ENCODE measurements around the gene ICA1L.
"Not testable (repeated sequence)": the region's sequence is repeated elsewhere in the genome, so short reads cannot be mapped to it uniquely, and the experiment has no call there.

ICA1L gene

DNA sequence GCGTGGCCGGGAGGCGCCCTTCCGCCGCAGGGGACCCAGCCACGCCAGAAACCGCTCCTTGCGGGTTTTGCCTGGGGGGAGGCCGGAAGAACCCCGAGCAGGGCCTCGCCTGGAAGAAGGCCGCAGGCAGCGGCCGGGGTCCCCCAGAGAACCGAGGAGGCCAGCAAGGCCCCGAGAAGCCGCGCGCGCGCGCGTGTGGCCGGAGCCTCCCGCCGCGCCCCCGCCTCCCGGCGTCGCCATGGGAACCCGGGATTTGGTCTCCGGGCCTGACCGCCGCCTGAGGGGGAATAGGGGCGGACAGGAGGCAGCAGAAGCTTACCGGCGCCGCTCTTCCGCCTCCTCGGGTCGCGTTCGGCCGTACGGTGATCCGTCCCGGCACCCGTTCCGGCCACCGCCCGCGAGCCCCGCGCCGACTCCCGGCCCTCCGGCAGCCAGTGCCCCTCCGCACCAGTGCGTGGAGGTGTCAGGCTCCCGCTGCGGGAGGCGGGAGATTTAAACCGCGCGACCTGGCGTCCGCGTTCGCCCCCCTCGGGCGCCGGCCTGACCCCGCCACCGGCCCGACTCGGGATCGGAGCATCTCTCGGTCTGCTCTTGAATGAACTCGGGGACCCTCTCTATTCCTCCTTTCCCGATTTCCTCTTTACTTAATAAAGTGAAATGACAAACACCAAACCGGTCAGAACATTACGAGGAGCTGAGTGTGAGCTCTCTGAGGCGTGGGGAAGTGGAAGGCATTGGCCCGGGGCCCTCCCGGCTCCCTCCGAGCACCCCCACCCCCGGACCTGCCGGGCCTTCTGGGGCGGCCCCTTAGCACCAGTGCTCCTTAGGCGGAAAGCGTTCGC lies at the start of gene ICA1L:
Gene ICA1L (minus strand): TSS at position 467 of the 842 bp plus-strand sequence. CDS start 42,757 bp downstream, outside the sequence.
- TF ChIP-seq, protein P1, sequence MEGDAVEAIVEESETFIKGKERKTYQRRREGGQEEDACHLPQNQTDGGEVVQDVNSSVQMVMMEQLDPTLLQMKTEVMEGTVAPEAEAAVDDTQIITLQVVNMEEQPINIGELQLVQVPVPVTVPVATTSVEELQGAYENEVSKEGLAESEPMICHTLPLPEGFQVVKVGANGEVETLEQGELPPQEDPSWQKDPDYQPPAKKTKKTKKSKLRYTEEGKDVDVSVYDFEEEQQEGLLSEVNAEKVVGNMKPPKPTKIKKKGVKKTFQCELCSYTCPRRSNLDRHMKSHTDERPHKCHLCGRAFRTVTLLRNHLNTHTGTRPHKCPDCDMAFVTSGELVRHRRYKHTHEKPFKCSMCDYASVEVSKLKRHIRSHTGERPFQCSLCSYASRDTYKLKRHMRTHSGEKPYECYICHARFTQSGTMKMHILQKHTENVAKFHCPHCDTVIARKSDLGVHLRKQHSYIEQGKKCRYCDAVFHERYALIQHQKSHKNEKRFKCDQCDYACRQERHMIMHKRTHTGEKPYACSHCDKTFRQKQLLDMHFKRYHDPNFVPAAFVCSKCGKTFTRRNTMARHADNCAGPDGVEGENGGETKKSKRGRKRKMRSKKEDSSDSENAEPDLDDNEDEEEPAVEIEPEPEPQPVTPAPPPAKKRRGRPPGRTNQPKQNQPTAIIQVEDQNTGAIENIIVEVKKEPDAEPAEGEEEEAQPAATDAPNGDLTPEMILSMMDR (IDR thresholded peaks at IDR 0.05; ENCODE audit: low read depth, low read length), result no peak
- peak; percentile 62 to 69 for DNase-seq (ENCODE audit: low read depth in 2 of 2)
- peak within 1 kb of the TSS; percentile 71 to 72 for H3K4me3 ChIP-seq (replicated peaks in 1 of 2; ENCODE audit: low read depth in 2 of 2, low read length in 2 of 2)

DNA sequence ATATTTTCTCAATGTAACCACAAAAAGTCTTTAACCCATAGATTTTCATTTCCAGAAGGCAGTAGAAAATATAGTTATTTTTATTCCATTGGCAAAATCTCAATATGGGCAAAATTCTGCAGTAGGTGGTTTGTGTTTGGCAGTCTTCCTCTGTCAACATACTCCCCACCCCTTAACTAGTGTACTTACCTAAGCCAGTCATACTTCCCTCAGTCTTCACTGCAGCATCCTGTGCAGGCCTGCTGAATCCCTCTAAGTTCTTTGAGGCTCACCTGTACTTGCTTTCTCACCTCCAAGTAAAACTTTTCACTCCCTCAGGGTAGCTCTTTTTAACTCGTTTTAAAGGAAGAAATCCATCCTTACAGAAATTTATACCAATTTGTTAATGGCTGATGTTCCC lies 47.3 kb upstream of the ICA1L start:
- TF ChIP-seq, protein P1 (IDR thresholded peaks at IDR 0.05; ENCODE audit: low read depth, low read length), result no peak
- DNase-seq (ENCODE audit: low read depth in 2 of 2), result no peak
- H3K4me3 ChIP-seq (replicated peaks in 1 of 2; ENCODE audit: low read depth in 2 of 2, low read length in 2 of 2), result no peak overlapping the region

DNA sequence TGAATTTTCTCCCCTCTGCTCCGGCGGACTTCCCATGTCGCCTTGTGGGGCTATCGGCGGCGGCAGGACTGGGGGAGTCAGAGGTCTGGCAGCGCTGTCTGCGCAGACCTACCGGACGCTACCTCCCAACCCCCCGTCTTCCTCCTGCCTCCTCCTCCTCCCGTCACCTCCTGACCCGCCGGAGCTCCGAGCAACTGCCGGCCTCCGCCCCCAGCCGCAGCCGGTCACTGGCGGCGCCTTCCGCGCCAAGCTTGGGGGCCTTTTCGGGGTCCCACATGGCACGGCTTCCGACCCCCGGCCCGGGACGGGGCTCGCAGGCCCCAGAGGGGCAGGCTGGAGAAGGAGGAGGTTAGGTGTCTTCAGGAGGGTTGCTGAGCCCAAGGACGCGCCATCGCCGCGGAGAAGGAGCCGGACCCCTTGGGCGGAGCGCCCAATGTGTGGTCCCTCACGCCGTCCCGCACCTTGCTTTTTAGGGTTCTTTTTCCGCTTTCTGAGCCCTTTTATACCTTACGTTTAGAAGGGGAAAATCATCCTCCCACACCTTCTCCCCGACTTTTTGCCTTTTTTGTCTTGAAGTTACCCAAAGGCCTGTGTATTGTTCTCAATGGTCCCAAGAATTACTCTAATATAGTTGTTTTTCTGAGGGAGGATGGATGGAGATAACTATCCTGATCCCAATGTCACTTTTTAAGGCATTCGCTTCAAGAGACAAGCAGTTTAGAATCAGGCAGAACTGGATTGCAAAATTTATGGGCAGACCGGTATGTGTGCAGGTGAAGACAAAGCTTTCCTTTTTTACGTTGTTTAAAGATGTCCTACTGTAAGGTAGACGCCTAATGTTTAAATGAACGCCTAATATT lies 41.0 kb upstream of the ICA1L start:
- peak overlapping the region; percentile 83 to 98 for H3K4me3 ChIP-seq (replicated peaks in 1 of 2; ENCODE audit: low read depth in 2 of 2, low read length in 2 of 2)
- DNase-seq (ENCODE audit: low read depth in 2 of 2), result peak in 1 of 2 donors; percentile 33

DNA sequence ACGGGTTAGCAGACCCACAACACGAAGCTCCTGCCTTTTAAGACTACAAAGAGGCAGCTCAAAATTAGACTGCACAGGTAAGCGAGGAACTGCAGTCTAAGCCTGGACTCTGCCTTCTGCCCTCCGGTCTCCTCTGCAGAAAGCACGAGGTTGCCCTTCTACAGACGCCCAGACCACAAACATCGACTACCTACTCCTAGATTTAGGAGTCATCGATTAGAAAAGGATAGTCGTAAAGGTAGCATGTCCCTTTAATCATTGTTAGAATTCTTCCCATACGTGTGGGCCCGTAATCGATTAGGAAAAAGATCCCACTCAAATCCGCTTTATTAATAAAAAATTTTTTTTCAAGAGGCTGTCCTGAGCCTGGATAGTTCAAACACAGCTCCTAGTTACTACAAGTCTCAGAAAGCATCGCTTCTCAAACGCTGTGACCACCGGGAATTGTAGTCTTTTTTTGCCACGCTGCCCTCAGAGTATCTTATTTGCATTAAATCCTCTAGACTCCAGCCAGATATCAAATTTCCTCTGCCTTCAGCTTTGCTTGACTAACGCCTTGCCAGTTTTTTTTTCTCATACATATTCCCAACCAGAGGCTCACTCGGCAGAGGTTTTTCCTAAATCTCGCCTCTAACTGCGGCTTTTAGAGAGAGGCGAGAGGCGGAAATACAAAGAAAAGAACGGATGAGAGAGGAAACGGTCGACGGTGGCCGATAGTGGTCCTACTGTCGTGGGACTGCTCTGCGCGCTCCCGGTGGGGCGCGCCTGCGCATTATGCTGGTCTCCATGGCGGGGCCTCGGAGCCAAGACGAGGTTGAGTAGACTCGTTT lies 40.2 kb upstream of the ICA1L start, which contains the start of the genes CARF and WDR12:
Gene CARF (plus strand): TSS at position 764 of the 830 bp plus-strand sequence. CDS start 29,628 bp downstream, outside the sequence.
Gene WDR12 (minus strand): TSS at position 162 of the 830 bp plus-strand sequence. CDS start 197 bp downstream, outside the sequence.
- peak within 1 kb of the TSS; percentile 83 to 98 for H3K4me3 ChIP-seq (replicated peaks in 1 of 2; ENCODE audit: low read depth in 2 of 2, low read length in 2 of 2)
- TF ChIP-seq, protein P1 (IDR thresholded peaks at IDR 0.05; ENCODE audit: low read depth, low read length), result no peak
- peak; percentile 94 to 97 for DNase-seq (ENCODE audit: low read depth in 2 of 2)

DNA sequence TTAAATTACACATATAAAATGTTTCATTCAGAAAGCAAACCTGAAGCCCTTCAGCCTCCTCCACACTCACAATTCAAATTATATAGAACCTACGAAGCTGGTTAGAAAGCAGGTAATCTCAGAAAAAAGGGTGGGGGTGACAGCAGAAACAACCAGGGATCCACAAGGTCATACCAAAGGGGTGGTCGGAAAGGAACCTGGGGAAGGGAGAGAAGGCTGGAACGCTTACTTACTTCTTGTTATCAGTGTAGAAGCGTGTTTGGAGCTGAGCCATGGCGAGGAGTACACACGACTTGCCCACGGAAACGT lies 39.6 kb upstream of the ICA1L start:
- TF ChIP-seq, protein P1 (IDR thresholded peaks at IDR 0.05; ENCODE audit: low read depth, low read length), result no peak
- peak overlapping the region; percentile 83 to 98 for H3K4me3 ChIP-seq (replicated peaks in 1 of 2; ENCODE audit: low read depth in 2 of 2, low read length in 2 of 2)
- DNase-seq (ENCODE audit: low read depth in 2 of 2), result no peak

DNA sequence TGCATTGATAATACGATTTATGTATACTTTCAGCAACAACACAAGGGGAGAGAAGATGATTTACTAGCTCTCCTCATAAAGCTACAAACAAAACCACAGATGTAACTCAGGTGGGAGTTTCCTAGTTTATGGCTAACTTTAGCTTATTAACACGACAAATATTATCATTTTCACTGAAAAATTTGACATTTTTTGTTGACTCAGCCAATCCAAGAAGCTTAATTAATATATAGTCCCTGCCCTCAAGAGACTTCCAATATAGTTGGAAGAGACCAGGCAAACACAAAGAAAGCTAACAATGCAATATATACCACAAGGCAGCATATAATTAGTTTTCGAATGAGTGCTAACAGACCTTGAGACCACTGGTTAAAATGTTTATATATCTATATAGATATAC lies 39.1 kb upstream of the ICA1L start:
- H3K4me3 ChIP-seq (replicated peaks in 1 of 2; ENCODE audit: low read depth in 2 of 2, low read length in 2 of 2), result peak overlapping the region; percentile 83 to 98
- TF ChIP-seq, protein P1 (IDR thresholded peaks at IDR 0.05; ENCODE audit: low read depth, low read length), result no peak
- DNase-seq (ENCODE audit: low read depth in 2 of 2), result no peak

DNA sequence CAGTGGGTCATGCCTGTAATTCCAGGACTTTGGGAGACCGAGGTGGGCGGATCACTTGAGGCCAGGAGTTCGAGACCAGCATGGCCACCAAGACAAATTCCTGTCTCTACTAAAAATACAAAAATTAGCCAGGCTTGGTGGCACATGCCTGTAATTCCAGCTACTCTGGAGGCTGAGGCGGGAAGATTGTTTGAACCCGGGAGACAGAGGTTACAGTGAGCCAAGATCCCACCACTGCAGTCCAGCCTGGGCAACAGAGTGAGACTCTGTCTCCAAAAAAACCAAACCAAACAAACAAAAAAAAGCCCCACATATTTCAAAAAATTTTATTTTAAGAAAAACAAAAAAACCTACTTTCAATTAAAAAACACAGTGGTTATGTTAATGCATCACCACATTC lies 38.7 kb upstream of the ICA1L start:
- not testable (repeated sequence) for DNase-seq (ENCODE audit: low read depth in 2 of 2)

More for the DNA sequence above, 38.7 kb upstream of the ICA1L start:
- peak overlapping the region; percentile 83 to 98 for H3K4me3 ChIP-seq (replicated peaks in 1 of 2; ENCODE audit: low read depth in 2 of 2, low read length in 2 of 2)
